BJ (cell line): Measurements from ENCODE around the gene GALNT2. TPM values are rescaled to one million over a fixed set of nuclear protein-coding genes. Genes with fewer than 3 reads are reported as not detected.

Experiments
- CTCF ChIA-PET: fragments of 350-600 bp; formaldehyde crosslinking; extraction: SDS; loops from one replicate; lab custom pipeline; 2021; ENCODE audit warnings: antibody characterized with exemption, inconsistent platforms; lab: Yijun Ruan, JAX
- POLR2A ChIA-PET: fragments of 300-600 bp; sonication (Branson Sonifier 250); formaldehyde crosslinking; extraction: SDS; loops from one replicate; lab custom pipeline; 2021; ENCODE audit warnings: antibody characterized with exemption; lab: Charles Lee
- DNase-seq: peaks from one replicate; pipeline ENCODE4 v3.0.0-alpha.2; 2011; ENCODE audit warnings: low read depth
- H3K27me3 ChIP-seq: 2 replicates; pipeline ENCODE4 v1.6.0; 2011; ENCODE audit warnings: low read length; ENCODE audit not compliant: control insufficient read depth, insufficient read depth
- H3K36me3 ChIP-seq: 2 replicates; pipeline ENCODE4 v1.5.1; 2011; ENCODE audit warnings: low read length; ENCODE audit not compliant: control insufficient read depth, insufficient read depth
- H3K4me3 ChIP-seq: 2 replicates; pipeline ENCODE4 v1.5.1; 2011; ENCODE audit warnings: low read depth, mild to moderate bottlenecking, control low read depth, low read length
- polyA plus RNA-seq: library from polyadenylated mRNA; depleted of rRNA; stranded (reverse); fragments of >200 nt; gene quantifications from 2 replicates; pipeline ENCODE4 v1.2.3, GENCODE V29; 2011
- TF ChIP-seq, protein P1 (sequence below): IDR thresholded peaks from 2 replicates; pipeline ENCODE4 v1.5.1; 2011; ENCODE audit warnings: low read depth, mild to moderate bottlenecking, control low read depth, inconsistent platforms, low read length, moderate library complexity; ENCODE audit not compliant: insufficient read depth

Gene GALNT2
- polyA plus RNA-seq, 1 experiment: 90.9 TPM

- POLR2A ChIA-PET: no interaction called here
- Histone ChIP-seq H3K36me3 (no peaks in the 10 kb centered on the region; the same call in 1 of the 2 replicates), H3K27me3 (no peaks in the 10 kb centered on the region), H3K4me3 (no peak overlapping the region)
- CTCF ChIA-PET: interaction anchor here (0.7 to 1.4 kb wide), 5 partner anchors 9 to 40 kb away, joined by 3 to 4 read pairs (median 4); no protein-coding TSS in a partner anchor
- no peak for DNase-seq
- TF ChIP-seq, protein P1, sequence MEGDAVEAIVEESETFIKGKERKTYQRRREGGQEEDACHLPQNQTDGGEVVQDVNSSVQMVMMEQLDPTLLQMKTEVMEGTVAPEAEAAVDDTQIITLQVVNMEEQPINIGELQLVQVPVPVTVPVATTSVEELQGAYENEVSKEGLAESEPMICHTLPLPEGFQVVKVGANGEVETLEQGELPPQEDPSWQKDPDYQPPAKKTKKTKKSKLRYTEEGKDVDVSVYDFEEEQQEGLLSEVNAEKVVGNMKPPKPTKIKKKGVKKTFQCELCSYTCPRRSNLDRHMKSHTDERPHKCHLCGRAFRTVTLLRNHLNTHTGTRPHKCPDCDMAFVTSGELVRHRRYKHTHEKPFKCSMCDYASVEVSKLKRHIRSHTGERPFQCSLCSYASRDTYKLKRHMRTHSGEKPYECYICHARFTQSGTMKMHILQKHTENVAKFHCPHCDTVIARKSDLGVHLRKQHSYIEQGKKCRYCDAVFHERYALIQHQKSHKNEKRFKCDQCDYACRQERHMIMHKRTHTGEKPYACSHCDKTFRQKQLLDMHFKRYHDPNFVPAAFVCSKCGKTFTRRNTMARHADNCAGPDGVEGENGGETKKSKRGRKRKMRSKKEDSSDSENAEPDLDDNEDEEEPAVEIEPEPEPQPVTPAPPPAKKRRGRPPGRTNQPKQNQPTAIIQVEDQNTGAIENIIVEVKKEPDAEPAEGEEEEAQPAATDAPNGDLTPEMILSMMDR: no peak
Measured at GRCh38 chr1:230122366-230123279, 55.6 kb downstream of the GALNT2 start.

GRCh38 chr1:230123280-230124185 lies 56.5 kb downstream of the GALNT2 start:
- H3K36me3 ChIP-seq: no peaks in the 10 kb centered on the region; the same call in 1 of the 2 replicates
- H3K27me3 ChIP-seq: no peaks in the 10 kb centered on the region
- CTCF ChIA-PET: interaction anchor here (0.7 to 1.5 kb wide), 3 partner anchors 13 to 39 kb away, joined by 3 read pairs; no protein-coding TSS in a partner anchor
- POLR2A ChIA-PET: no interaction called here
- TF ChIP-seq, protein P1: no peak
- no peak for DNase-seq
- no peak overlapping the region for H3K4me3 ChIP-seq

GRCh38 chr1:230124186-230125128 lies 57.4 kb downstream of the GALNT2 start:
- DNase-seq: no peak
- CTCF ChIA-PET: interaction anchor here (1.5 kb wide), 1 partner anchor 12 kb away, joined by 3 read pairs; no protein-coding TSS in a partner anchor

GRCh38 chr1:230125141-230125540 lies 58.1 kb downstream of the GALNT2 start:
- CTCF ChIA-PET: no interaction called here
- H3K27me3 ChIP-seq: no peaks in the 10 kb centered on the region

More at GRCh38 chr1:230124186-230125128, 57.4 kb downstream of the GALNT2 start:
- TF ChIP-seq, protein P1: no peak
- Histone ChIP-seq H3K27me3 (no peaks in the 10 kb centered on the region), H3K36me3 (no peaks in the 10 kb centered on the region; the same call in 1 of the 2 replicates), H3K4me3 (no peak overlapping the region)
- POLR2A ChIA-PET: no interaction called here

More at GRCh38 chr1:230125141-230125540, 58.1 kb downstream of the GALNT2 start:
- POLR2A ChIA-PET: no interaction called here
- H3K36me3 ChIP-seq: no peaks in the 10 kb centered on the region
- no peak for DNase-seq
- H3K4me3 ChIP-seq: no peak overlapping the region
- TF ChIP-seq, protein P1: no peak
